ENCODE data around the gene CD4.
A peak's percentile ranks its signal among the peaks of the same experiment; 100 is the strongest.

Gene CD4

DNA sequence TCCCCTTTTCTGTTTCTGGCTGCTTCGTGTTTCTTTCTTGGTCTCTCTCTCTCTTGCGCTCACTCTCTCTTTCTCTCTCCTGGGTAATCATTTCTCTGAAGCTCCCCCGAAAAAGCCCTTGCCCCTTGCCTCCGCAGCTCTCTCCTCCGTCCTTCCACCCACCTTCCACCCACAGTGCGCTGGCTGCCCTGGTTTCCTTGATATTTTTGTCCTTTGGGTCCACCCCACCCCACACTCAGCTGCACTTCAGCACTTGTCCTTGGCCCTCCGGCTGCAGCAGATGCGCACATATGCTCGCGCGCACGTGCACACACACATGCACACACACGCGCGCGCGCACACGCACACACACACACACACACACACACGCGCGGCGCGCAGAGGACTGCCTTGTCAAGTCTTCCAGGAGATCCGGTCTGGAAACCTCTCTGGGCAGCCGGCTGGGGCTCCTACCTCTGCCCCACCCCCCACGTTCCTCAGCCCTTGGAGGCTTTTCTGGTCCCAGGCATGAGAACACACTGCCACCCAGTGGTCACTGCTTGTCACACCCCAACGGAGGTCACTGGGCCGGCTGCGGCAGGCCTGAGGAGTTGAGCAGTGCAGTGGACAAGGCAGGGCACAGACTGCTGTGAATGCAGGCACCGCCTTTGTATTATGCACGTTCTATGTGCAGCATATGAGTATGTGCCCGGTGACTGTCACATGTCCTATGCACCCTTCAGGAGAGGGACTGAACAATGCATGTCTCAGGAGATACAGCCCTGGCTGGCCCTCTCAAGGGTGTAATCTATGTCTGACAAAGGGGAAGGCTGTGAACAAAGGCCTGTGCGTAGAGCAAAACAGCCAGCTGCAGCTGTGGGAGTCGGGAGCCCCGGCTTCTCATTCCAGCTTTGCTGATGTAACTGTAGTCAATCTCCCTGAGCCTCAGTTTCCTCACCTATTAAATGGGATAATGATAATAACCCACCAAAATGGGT, 10.5 kb upstream of the CD4 start:
- DNase-seq (ENCODE audit: low read depth): peak; percentile 89

GRCh38 chr12:6779708-6780432, 9.5 kb upstream of the CD4 start:
- no peak for DNase-seq (ENCODE audit: low read depth)

GRCh38 chr12:6780573-6780972, 8.8 kb upstream of the CD4 start:
- DNase-seq (ENCODE audit: low read depth): no peak

DNA sequence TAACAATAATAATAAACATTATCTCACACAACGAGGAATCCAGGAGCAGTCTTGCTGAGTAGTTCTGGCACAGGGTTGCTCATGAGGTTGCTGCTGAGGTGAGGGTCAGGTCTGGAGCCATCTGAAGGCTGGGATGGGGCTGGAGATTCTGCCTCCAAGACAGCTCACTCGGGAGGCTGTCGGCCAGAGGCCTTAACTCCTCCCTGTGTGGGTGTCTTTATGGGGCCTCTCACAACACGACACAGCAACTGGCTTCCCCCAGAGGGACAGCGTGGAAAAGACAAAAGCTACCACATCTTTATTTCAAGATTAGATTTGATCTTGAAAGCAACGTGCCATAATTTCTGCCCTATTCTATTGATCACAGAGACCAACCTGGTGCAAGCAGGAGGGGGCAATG, 7.2 kb upstream of the CD4 start:
- no peak for DNase-seq (ENCODE audit: low read depth)

GRCh38 chr12:6782850-6783566, 6.3 kb upstream of the CD4 start:
- DNase-seq (ENCODE audit: low read depth): no peak

DNA sequence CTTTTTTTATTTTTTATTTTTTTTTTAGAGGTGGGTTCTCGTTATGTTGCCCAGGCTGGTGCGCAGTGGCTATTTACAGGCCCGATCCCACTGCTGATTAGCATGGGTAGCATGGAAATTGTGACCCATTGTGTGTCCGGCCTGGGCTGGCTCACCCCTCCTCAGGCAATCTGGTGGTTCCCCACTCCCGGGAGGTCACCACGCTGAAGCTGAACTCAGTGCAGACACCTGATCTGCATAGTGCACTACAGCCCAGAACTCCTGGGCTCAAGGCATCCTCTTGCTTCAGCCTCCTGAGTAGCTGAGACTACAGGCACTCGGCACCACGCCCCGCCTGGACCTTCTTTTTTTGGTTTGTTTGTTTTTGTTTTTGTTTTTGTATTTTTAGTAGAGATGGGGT, 5.5 kb upstream of the CD4 start:
- no peak for DNase-seq (ENCODE audit: low read depth)

- no peak for DNase-seq (ENCODE audit: low read depth)
These were observed 5.0 kb upstream of the CD4 start for GRCh38 chr12:6784296-6784695.

DNA sequence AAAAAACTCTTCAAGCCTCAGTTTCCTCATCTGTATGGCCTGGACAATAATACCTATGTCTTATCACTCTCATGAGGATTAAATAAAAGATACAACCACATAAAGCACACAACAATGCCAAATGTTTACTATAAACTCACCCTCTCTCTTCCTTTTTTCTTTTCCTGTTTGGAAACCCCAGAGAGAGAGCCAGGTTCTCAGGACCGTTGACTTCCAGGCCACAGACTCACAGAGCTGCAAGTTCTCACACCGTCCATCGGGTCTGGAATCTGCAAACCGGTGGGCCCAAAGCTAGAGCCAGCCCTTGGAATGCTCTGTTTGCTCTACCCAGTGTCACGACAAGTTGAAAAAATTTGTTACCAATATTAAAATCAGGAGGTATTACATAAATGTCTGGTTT, 4.6 kb upstream of the CD4 start:
- no peak for DNase-seq (ENCODE audit: low read depth)

- DNase-seq (ENCODE audit: low read depth): no peak
These were observed 2.8 kb upstream of the CD4 start for GRCh38 chr12:6786416-6787094.

GRCh38 chr12:6787309-6787708, 2.0 kb upstream of the CD4 start:
- no peak for DNase-seq (ENCODE audit: low read depth)

- DNase-seq (ENCODE audit: low read depth): no peak
These were observed 1.3 kb downstream of the CD4 start for GRCh38 chr12:6790496-6791150.

GRCh38 chr12:6791931-6792520, 2.7 kb downstream of the CD4 start:
- DNase-seq (ENCODE audit: low read depth): no peak

GRCh38 chr12:6792522-6793201, 3.3 kb downstream of the CD4 start:
- DNase-seq (ENCODE audit: low read depth): no peak

GRCh38 chr12:6795088-6795487, 5.8 kb downstream of the CD4 start:
- DNase-seq (ENCODE audit: low read depth): no peak

DNA sequence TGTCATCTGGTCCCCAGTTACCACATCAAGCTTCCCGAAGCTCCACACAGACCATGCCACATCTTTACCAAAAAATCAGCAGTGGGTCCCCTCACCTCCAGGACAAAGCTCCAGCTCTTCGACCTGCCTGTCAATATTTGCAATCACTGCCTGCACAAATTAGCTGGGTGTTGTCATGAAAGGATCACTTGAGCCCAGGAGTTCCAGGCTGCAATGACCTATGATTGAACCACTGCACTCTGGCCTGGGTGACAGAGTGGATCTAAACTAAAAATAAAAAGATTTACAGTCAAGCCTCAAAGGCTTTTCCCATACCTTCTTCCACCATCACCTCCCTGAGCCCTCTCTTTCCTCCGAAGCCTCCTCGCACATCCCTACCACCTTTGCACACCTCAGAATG, 7.2 kb downstream of the CD4 start:
- DNase-seq (ENCODE audit: low read depth): no peak

GRCh38 chr12:6799147-6799546, 9.8 kb downstream of the CD4 start:
- DNase-seq (ENCODE audit: low read depth): no peak

DNA sequence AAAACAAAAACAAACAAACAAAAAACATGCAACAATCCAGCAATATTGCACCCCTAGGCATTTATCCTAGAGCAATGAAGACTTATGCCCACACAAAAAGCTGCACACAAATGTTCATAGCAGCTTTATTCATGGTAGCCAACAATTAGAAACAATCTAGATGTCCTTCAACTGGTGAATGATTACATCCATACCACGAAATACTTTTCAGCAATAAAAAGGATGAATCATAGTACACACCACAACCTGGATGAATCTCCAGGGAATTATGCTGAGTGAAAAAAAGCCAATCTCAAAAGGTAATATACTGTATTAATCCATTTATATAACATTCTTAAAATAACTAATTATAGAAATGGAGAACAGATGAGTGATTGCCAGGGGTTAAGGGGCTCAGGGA, 17.8 kb downstream of the CD4 start:
- DNase-seq (ENCODE audit: low read depth): no peak

GRCh38 chr12:6809056-6809455, 19.7 kb downstream of the CD4 start:
- DNase-seq (ENCODE audit: low read depth): no peak

DNA sequence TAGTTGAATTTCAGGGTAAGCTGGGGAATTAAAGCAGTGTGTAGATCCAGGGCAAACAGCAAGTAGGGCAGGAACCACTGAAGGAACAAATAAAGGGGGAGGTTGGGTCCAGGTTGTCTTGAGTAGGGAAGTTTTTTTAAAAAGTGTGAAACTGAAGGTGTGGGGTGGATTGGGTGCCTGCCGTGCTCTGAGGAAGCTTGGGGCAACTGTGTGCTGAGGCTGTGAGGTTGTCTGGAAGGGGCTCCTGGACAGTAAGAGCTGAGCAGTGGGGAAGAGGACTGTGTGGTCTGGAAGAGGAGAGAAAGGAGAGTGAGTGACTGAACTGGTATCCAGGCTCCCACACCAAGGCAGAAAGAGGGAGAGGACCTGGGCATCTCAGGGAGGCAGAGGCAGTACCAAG, 21.4 kb downstream of the CD4 start:
- DNase-seq (ENCODE audit: low read depth): no peak

DNA sequence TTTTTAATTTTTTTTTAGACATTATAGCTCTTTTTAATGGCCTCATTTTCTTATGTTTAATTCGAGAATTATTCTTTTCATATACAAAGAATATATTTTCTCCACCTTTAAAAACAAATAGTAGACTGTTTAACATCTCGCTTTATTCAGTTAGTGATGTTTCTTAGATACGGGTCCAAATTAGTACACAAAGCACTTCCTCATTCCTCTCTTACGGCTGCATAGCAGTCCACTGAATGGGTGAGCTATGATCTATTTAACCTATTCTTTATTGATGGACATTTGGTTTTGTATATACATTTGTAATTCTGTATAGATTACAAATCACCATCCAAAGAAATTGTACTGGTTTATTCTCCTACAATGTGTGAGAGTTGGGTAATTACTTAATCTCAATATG, 24.0 kb downstream of the CD4 start:
- no peak for DNase-seq (ENCODE audit: low read depth)

DNA sequence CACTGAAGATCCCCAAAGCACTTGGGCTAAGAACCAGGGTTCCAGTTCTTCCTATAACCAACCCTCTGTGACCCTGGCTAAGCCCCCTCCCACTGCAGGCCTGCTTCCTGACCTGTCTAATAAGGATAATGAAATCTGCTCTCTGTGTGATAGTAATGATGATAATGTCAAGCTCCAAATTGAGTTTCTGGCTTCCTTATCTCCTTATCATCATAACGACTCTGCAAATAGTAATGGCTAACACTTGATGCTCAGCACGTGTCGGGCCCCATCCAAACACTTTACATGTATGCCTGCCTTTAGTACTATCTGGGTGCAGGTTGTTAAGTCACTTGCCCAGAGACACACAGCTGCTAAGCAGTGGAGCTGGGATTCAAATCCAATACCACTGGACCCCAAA, 27.3 kb downstream of the CD4 start:
- no peak for DNase-seq (ENCODE audit: low read depth)

All from activated T-cell treated with anti-CD3 and anti-CD28 coated beads for 1 hour (primary cell).